Measurements from ENCODE around the gene PLCB4.

Gene PLCB4

DNA sequence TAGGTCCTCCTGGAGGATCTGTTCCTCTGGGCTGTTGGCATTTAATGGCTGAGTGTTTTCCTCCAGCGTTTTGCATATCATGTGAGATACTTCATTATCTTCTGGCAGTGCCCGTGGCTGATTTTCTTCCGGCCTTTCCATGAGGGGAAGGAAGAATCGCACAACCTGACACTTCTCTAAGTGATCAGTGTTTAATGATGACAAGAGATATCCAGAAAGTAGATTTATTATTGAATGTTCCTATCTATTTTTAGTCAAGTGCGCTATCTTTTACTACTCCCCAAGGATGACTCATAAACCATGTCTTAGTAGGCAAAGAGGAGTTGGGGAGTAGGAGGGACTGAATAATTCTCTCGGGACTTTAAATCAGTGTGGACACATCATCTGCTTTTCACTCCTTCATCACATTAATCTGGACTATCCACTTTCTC, 149.7 kb downstream of the PLCB4 start:
- Histone ChIP-seq H3K4me3 (ENCODE audit: low read depth, low read length) (no peak overlapping the region), H3K36me3 (ENCODE audit: control insufficient read depth, insufficient read depth, low read length) (no peaks in the 10 kb centered on the region), H3K9me3 (ENCODE audit: control insufficient read depth, insufficient read depth, low read length) (no peaks in the 10 kb centered on the region), H3K27me3 (ENCODE audit: control insufficient read depth, insufficient read depth, low read length) (no peaks in the 10 kb centered on the region), H3K9ac (ENCODE audit: low read depth, low read length) (no peak overlapping the region), H3K27ac (ENCODE audit: low read depth, low read length) (no peak overlapping the region), H3K4me1 (ENCODE audit: control insufficient read depth, insufficient read depth, low read length) (peaks cover 11% of the 10 kb centered on the region)

- H3K9me3 ChIP-seq (ENCODE audit: control insufficient read depth, insufficient read depth, low read length): no peaks in the 10 kb centered on the region
- peaks cover 22% of the 10 kb centered on the region for H3K4me1 ChIP-seq (ENCODE audit: control insufficient read depth, insufficient read depth, low read length)
- H3K4me3 ChIP-seq (ENCODE audit: low read depth, low read length): no peak overlapping the region
- H3K27ac ChIP-seq (ENCODE audit: low read depth, low read length): no peak overlapping the region
- H3K27me3 ChIP-seq (ENCODE audit: control insufficient read depth, insufficient read depth, low read length): no peaks in the 10 kb centered on the region
- H3K9ac ChIP-seq (ENCODE audit: low read depth, low read length): no peak overlapping the region
- no peaks in the 10 kb centered on the region for H3K36me3 ChIP-seq (ENCODE audit: control insufficient read depth, insufficient read depth, low read length)
Measured at GRCh38 chr20:9220874-9221547, 152.1 kb downstream of the PLCB4 start.

DNA sequence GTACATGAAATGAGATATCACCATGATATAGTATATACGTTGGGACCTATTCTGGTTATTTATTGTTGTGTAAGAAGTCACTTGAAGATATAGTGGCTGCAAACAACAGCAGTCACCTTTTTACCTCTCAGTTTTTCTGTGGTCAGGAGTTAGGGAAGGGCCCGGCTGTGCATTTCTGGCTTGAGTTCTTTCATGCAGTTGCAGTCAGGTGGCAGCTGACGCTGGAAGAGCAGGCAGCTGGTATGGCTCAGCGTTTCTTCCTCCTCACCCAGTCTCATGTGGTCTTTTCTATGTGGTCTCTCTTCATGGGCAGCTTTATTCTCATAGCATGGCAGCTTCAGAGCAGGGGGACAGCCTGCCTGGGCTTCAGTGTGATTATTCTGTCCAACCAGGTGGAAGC, 154.4 kb downstream of the PLCB4 start:
- Histone ChIP-seq H3K4me3 (ENCODE audit: low read depth, low read length) (no peak overlapping the region), H3K9ac (ENCODE audit: low read depth, low read length) (no peak overlapping the region), H3K4me1 (ENCODE audit: control insufficient read depth, insufficient read depth, low read length) (peaks cover 22% of the 10 kb centered on the region), H3K9me3 (ENCODE audit: control insufficient read depth, insufficient read depth, low read length) (no peaks in the 10 kb centered on the region), H3K27me3 (ENCODE audit: control insufficient read depth, insufficient read depth, low read length) (no peaks in the 10 kb centered on the region), H3K36me3 (ENCODE audit: control insufficient read depth, insufficient read depth, low read length) (no peaks in the 10 kb centered on the region), H3K27ac (ENCODE audit: low read depth, low read length) (no peak overlapping the region)

DNA sequence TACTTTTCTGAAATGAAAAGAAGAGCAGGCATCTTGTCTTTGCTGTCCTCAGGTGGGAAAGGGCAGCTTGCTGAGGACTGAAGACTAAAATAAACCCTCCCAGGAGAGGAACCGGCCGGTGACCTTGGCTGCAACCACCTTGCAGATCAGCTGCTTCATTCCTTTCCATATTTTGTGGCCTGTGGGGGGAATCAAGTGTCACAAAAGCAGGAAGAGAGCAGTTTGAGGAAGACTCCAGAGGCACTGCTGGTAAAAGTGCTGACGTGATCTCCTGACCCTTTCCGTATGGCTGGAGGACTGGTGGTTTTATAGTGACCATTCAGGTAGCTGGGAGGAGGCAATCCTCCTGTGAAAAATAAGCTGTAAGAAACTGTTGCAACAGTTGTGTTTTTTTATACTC, 157.0 kb downstream of the PLCB4 start:
- Histone ChIP-seq H3K27ac (ENCODE audit: low read depth, low read length) (no peak overlapping the region), H3K27me3 (ENCODE audit: control insufficient read depth, insufficient read depth, low read length) (no peaks in the 10 kb centered on the region), H3K9me3 (ENCODE audit: control insufficient read depth, insufficient read depth, low read length) (no peaks in the 10 kb centered on the region), H3K4me1 (ENCODE audit: control insufficient read depth, insufficient read depth, low read length) (peaks cover 18% of the 10 kb centered on the region), H3K4me3 (ENCODE audit: low read depth, low read length) (no peak overlapping the region), H3K36me3 (ENCODE audit: control insufficient read depth, insufficient read depth, low read length) (no peaks in the 10 kb centered on the region), H3K9ac (ENCODE audit: low read depth, low read length) (no peak overlapping the region)

DNA sequence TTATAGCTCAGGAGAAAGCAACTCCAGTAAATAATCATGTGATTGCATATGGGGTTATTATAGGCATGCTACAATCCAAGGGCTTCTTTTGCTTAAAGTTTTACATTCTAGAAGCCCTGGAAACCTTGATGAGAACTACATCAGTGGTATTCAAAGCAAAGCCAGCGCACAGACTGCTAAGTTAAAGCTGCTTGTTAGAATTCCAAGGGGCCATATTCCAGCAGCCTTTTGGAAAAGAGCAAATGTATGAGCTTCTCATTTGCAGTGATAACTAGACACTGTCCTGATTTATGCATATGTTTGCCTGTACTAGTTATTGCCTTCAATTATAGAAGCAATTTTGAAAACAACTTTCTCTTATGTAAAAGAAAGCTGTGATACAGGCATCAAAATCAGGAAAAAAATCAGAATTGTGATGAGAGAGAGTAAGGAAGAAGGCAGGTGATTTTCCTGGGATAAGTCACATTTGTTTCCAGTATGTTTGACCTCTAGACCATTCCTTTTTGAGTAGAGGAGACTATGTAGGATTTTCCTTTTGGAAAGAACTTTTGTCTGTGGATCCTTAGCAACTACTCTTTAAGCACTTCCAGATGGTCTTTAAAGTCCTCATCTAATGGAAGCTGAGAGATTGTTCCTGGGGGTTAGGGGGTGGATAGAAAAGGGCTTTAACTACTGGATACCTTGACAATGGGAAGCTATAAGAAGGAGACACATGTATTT, 159.2 kb downstream of the PLCB4 start:
- Histone ChIP-seq H3K4me1 (ENCODE audit: control insufficient read depth, insufficient read depth, low read length) (peaks cover 11% of the 10 kb centered on the region; the same call in 1 of the 2 replicates), H3K27me3 (ENCODE audit: control insufficient read depth, insufficient read depth, low read length) (no peaks in the 10 kb centered on the region), H3K4me3 (ENCODE audit: low read depth, low read length) (no peak overlapping the region), H3K27ac (ENCODE audit: low read depth, low read length) (no peak overlapping the region), H3K9me3 (ENCODE audit: control insufficient read depth, insufficient read depth, low read length) (no peaks in the 10 kb centered on the region), H3K9ac (ENCODE audit: low read depth, low read length) (no peak overlapping the region), H3K36me3 (ENCODE audit: control insufficient read depth, insufficient read depth, low read length) (no peaks in the 10 kb centered on the region)

- no peaks in the 10 kb centered on the region for H3K27me3 ChIP-seq (ENCODE audit: control insufficient read depth, insufficient read depth, low read length)
- H3K4me1 ChIP-seq (ENCODE audit: control insufficient read depth, insufficient read depth, low read length): peaks cover 11% of the 10 kb centered on the region; the same call in 1 of the 2 replicates
- H3K9me3 ChIP-seq (ENCODE audit: control insufficient read depth, insufficient read depth, low read length): no peaks in the 10 kb centered on the region
- no peaks in the 10 kb centered on the region for H3K36me3 ChIP-seq (ENCODE audit: control insufficient read depth, insufficient read depth, low read length)
- H3K27ac ChIP-seq (ENCODE audit: low read depth, low read length): no peak overlapping the region
- no peak overlapping the region for H3K4me3 ChIP-seq (ENCODE audit: low read depth, low read length)
- H3K9ac ChIP-seq (ENCODE audit: low read depth, low read length): no peak overlapping the region
Measured at GRCh38 chr20:9228774-9229450, 160.0 kb downstream of the PLCB4 start.

- Histone ChIP-seq H3K9me3 (ENCODE audit: control insufficient read depth, insufficient read depth, low read length) (peaks cover 5% of the 10 kb centered on the region), H3K9ac (ENCODE audit: low read depth, low read length) (no peak overlapping the region), H3K4me3 (ENCODE audit: low read depth, low read length) (no peak overlapping the region), H3K27ac (ENCODE audit: low read depth, low read length) (no peak overlapping the region), H3K4me1 (ENCODE audit: control insufficient read depth, insufficient read depth, low read length) (peaks cover 3% of the 10 kb centered on the region; the same call in 1 of the 2 replicates), H3K36me3 (ENCODE audit: control insufficient read depth, insufficient read depth, low read length) (no peaks in the 10 kb centered on the region), H3K27me3 (ENCODE audit: control insufficient read depth, insufficient read depth, low read length) (no peaks in the 10 kb centered on the region)
Measured at GRCh38 chr20:9230406-9230805, 161.5 kb downstream of the PLCB4 start.

DNA sequence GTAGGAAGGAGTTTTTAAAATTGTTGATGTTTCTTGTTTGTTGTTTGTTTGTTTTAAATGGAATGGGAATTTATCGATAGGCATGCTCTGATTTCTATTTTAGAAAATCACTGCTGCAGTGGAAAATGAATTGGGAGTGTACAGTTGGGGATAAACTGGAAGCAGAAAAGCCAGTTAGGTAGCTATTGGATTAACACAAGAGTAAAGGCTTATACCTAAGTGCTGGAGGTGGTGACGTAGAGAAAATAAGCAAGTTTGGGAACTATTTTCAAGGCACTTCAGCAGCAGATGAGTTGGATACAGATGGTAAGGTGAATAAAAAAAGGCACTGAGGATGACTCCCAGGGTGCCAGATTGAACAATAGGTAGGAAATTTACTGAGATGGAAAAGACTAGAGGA, 164.9 kb downstream of the PLCB4 start:
- Histone ChIP-seq H3K9ac (ENCODE audit: low read depth, low read length) (no peak overlapping the region), H3K4me1 (ENCODE audit: control insufficient read depth, insufficient read depth, low read length) (no peaks in the 10 kb centered on the region), H3K27me3 (ENCODE audit: control insufficient read depth, insufficient read depth, low read length) (no peaks in the 10 kb centered on the region), H3K27ac (ENCODE audit: low read depth, low read length) (no peak overlapping the region), H3K4me3 (ENCODE audit: low read depth, low read length) (no peak overlapping the region), H3K9me3 (ENCODE audit: control insufficient read depth, insufficient read depth, low read length) (peaks cover 10% of the 10 kb centered on the region), H3K36me3 (ENCODE audit: control insufficient read depth, insufficient read depth, low read length) (0 out of 2 replicates have a peak, but pooled peaks cover 2% of the 10 kb centered on the region)

DNA sequence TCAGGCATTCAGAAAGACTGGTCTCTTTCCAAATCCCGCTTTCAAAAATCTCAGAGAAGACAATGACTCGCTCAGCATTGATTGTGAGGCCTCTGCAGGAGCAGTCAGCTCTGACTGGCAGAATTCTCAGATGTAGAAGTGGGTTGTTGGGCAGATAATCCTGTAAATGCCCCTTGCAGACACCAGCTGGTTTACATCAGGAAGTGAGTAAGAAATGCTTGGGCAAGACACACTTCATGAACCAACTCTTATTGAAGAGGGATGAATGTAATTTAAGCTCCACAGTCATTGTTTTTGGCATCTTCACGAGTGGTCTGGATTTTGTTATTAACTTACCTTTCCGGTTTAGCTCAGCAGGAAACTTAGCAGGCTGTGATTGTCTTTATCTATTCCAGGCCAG, 166.6 kb downstream of the PLCB4 start:
- H3K9ac ChIP-seq (ENCODE audit: low read depth, low read length): no peak overlapping the region
- H3K4me1 ChIP-seq (ENCODE audit: control insufficient read depth, insufficient read depth, low read length): peaks cover 3% of the 10 kb centered on the region; the same call in 1 of the 2 replicates
- H3K27ac ChIP-seq (ENCODE audit: low read depth, low read length): no peak overlapping the region
- no peaks in the 10 kb centered on the region for H3K27me3 ChIP-seq (ENCODE audit: control insufficient read depth, insufficient read depth, low read length)
- H3K9me3 ChIP-seq (ENCODE audit: control insufficient read depth, insufficient read depth, low read length): peaks cover 10% of the 10 kb centered on the region
- 0 out of 2 replicates have a peak, but pooled peaks cover 2% of the 10 kb centered on the region for H3K36me3 ChIP-seq (ENCODE audit: control insufficient read depth, insufficient read depth, low read length)
- H3K4me3 ChIP-seq (ENCODE audit: low read depth, low read length): no peak overlapping the region

DNA sequence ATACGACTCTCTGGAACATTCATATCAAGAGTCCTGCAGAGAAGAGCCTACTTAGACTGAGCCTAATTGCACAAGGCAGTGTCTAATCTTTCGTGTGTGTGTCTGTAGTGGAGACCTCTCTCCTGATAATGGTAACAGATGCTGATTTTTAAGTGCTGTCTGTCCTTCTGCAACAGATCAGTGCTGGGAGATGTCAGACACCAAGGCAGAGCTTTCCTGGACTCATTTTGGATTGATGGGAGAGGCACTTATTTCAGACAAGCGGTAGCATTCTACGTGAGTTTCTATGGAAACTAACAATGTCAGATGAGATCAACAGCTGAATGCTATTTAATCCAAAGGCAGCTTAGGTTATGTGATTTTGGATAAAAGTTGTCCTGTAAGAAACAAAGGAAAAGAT, 167.6 kb downstream of the PLCB4 start:
- H3K9me3 ChIP-seq (ENCODE audit: control insufficient read depth, insufficient read depth, low read length): peaks cover 10% of the 10 kb centered on the region
- no peaks in the 10 kb centered on the region for H3K27me3 ChIP-seq (ENCODE audit: control insufficient read depth, insufficient read depth, low read length)
- no peak overlapping the region for H3K4me3 ChIP-seq (ENCODE audit: low read depth, low read length)
- no peak overlapping the region for H3K9ac ChIP-seq (ENCODE audit: low read depth, low read length)
- H3K27ac ChIP-seq (ENCODE audit: low read depth, low read length): no peak overlapping the region
- H3K36me3 ChIP-seq (ENCODE audit: control insufficient read depth, insufficient read depth, low read length): 0 out of 2 replicates have a peak, but pooled peaks cover 2% of the 10 kb centered on the region
- H3K4me1 ChIP-seq (ENCODE audit: control insufficient read depth, insufficient read depth, low read length): peaks cover 11% of the 10 kb centered on the region; the same call in 1 of the 2 replicates

Measured in HUES48 (cell line).